Activated CD4-positive, alpha-beta T cell treated with anti-CD3 and anti-CD28 coated beads, Interleukin-2, Interleukin-6, amounts not matched to agents 100 ng/mL and 50 ng/mL, durations not matched to agents 16 hours and 8 hours (primary cell): ENCODE data around the gene C9orf72.

Experiments used
- DNase-seq: peaks from one replicate; pipeline ENCODE4 v3.0.0-alpha.2; 2020

The C9orf72 gene

DNA sequence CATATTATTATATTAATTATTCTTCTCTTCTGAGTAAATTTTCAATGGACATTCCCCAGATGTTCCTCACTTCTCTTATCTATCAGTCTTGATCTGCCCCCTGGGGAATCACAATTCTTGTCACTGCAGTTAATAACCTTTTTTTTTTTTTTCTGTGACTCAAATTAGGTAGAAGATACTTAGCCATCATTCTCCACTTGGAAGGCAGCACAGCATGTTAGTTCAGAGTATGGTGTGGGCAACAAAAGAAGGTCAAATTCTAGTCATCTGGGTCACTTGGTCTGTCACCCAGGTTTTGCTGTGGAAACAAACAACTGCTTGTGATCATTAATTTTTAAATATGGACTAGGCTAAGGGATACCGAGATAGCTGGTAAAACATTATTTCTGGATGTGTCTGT, 35.5 kb downstream of the C9orf72 start:
- DNase-seq = no peak

DNA sequence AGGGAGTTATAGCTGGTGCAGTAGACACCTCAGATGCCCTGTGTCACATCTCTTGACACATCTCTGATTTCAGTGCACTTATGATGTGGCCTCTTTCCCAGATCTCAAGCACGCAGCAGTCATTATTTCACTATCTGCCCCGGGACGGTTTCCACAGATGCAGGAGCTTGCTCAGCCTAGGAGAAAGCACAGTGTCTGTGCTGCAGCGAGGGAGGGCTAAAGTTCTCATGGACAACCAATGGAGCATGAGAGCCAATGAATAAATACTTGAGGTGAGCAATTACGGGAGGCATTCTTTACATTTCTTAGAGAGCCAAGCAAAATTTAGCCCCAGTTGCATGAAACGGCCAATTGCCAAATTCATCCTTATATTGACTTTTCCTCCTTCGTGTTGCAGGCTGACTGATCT, 36.2 kb downstream of the C9orf72 start:
- DNase-seq = no peak

DNA sequence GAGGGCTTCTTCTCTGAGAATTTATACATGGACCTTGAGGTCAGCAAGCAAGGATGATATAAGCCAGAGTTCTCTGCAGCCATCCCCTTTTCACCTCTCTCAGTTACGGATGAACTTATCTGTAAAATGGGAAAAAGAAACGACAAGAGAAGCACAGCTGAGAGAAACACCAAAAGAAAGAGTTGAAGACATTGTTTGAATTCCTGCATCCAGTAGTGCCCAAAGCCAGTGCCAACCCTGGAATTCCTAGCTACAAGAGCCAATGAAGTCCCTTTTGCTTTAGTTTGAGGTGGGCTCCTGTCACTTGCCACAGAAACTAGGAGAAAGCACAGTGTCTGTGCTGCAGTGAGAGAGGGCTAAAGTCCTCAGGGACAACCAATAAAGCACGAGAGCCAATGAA, 37.1 kb downstream of the C9orf72 start:
- no peak for DNase-seq

DNA sequence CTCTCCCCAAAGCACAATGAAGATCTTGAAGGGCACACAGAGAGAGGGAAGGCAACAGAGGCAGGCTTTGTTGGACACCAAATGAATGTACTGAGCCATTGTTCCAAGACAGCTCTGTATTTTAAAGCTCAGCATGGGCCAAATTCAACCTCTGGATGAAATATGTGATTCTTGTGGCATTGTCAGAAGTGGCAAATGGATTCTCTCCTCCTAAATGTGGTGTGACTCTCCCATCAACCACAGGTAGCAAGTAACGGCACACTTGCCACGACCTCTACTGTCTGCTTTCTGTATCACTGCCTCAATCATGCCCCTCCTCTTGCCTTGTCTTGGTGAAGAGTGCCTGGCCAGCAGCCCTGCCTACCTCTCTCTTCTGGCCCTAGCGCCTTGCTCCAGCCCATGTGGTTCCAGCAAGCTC, 37.6 kb downstream of the C9orf72 start:
- DNase-seq = peak; percentile 9

DNA sequence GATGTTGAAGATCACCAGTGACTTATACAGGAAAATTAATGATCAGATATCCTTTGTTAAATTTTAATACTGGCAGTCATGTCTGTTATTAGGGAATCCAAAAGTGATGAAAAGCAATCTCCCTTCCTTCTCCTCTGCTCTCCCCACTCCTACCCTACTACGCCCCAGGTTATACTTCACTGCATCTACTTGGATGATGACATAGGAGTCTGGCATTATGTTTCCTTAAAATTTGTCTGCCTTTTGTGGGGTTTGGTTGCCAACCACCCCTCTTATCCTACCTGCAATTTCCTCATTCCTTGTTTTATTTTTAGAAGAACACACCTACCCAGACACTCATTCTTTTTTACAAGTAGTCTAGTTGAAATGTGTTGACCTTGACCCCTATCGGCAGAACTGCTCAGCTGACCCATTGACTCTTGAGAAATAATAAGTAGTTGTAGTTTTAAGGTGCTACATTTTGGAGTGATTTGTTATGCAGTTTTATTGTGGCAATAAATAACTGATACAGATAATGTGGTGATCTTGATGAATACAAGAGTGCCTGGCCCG, 38.5 kb downstream of the C9orf72 start:
- DNase-seq = no peak

DNA sequence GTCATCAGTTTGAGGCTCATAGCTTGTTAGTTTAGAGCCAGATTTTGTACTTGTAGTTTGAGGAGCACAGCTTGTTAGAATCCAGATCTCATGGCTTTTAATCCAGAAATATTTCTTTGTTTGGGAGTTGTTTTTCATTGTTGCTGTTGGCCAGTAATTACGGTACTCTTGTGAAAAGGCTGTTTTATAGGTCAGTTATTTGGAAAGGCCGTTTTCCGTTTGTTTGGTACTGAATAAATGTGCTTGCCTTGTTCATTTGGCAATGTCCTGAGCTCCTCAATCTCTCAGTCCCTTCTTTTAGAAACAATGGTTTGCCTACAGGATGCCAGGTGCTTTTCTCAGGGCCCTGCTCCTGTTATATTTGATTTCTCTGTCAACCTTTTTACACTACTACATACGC, 39.1 kb downstream of the C9orf72 start:
- no peak for DNase-seq

DNA sequence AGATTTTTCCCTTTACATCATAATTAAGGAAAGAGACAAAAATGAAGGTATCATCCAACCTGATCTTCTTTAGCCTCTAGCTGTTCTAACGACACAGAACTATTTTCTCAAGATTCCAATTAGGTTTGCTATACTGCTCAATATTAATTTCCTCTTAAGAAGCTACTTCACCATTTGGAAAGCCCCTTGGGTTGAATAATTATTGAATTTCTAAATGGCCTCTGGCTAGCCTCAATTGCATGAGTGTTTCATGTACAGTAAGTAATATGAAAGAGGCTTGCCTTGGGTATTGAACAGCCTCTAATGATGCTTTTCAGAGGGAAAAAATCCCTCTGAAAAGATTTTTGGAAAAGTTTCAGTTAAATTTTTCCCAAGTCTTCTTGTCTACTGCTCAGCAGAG, 40.0 kb downstream of the C9orf72 start:
- no peak for DNase-seq

DNA sequence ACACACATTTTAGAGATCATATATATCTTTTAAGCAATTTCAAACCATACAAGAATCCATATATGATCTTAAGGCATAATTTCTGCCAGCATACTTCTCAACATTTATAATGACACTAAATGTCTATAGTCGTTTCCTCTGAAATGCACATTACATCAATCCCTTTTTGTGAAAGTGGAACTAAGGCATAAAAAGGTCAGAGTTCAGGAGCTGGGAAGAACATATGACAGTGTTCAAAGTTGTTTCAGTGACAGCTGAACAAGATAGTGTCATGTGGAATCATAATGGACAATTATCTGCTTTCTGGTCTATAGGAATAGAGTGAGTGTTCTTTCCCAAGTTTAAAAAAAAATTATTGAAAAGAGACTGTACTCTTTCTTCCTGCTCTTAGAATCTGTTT, 41.2 kb downstream of the C9orf72 start:
- DNase-seq = no peak

GRCh38 chr9:27530915-27531755, 42.1 kb downstream of the C9orf72 start:
- DNase-seq = no peak

GRCh38 chr9:27529316-27530278, 43.7 kb downstream of the C9orf72 start, which contains the start of gene MOB3B:
MOB3B (minus strand) TSS chr9:27529814; CDS start chr9:27455550, 74,264 bp downstream.
- DNase-seq = peak; percentile 84

DNA sequence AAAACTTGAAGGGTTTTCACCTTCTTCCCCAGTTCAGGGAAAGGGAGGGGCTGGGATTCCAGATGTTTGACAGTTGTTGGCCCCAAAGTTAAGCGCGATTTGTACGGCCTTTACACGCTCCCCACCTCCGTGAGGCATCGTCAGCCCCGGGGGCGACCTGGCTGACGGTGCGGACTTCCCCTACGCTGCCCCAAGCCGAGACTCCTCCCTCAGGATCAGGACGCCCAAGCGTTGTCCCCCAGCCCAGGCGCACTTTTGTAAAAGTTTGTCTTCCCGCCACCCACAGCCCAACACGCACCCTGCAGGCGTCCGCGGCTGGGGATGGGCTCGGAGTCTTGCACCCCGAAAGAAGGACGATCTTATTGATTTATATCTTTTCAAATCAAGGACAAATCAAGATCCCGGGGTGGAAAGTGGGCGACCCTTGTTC, 44.4 kb downstream of the C9orf72 start:
- DNase-seq = peak; percentile 41

DNA sequence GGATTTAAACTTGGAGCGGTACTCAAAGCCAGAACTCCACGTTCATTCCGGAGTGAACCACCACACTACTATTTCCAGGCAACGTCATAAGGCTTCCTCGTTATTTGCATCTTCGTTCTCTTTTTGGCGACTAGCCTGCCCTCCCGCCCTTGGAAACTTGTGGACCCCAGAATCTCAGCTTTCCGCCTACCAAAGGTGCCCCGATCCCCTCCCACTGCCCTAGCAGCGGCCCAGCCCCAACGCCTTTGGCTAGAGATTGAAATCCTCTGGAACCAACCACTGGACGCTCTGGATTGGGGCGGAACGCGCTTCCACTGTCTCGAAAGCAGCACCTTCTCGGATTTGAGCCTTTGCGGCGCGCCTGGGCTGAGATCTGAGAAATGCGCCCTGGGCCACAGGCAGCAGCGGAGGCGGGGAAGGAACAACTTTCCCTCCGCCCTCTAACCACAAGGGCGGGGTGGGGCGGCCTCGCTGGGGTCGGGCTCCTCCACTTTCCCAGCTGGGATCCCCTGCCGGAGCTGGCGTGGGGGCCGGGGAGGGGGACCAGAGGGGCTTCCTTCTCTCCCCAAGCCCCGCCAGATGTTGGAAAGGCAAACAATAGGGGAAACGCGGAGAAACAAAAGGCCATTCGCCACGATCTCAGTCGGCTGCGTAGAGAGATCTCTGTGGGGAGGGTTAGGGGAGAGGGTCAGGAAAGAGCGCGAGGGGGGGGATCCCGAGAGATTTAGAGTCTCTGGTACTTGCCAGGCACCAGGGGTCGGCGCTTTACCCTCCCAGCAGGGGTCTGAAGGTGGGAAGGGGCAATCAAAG, 45.0 kb downstream of the C9orf72 start:
- DNase-seq = peak; percentile 69

DNA sequence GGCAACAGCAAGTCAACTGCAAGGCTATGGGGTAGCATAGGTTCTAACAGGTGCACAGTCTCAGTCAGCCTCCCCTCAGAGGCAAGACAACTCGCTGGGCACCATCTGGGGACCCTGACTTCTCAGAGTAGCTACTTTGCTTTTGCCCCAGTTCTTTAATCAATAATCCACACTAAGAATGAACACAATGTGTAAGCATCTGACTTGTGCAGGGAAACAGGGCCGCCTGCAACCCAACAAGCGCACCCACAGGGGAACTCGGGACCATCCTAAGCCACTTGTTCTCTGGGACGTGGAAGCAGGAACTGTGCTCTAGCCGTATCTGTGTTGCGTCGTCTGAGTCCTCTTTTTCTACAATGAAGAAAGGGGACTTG, 45.6 kb downstream of the C9orf72 start:
- DNase-seq = no peak

DNA sequence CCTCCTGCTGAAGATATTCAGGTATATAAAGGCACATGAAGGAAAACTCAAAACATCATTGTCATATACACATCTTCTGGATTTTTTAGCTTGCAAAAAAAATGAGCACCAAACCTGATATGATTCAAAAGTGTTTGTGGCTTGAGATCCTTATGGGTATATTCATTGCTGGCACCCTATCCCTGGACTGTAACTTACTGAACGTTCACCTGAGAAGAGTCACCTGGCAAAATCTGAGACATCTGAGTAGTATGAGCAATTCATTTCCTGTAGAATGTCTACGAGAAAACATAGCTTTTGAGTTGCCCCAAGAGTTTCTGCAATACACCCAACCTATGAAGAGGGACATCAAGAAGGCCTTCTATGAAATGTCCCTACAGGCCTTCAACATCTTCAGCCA, 49.0 kb downstream of the C9orf72 start, which contains the start of gene IFNK:
Gene IFNK, plus strand, starts transcription at position 55 of the 400 bp plus-strand sequence. Its CDS starts 47 bp downstream, at position 102.
- no peak for DNase-seq

DNA sequence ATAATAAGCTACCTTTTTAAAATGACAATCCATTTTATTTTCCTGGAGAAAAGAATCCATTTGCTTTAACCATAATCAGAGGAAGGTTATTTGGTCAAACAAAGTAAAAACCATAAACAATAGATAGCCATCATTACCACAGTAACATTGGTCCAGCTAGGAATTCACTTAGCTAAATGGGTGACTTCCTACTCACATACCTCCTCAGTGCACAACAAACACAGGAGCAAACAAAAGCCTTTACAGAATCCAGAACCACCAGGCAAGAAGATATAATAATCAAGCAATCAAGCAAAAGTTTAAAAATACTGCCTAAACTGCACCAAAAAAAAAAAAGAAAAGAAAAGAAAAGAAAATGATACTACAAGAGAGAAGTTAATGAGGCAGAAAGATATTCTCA, 50.1 kb downstream of the C9orf72 start:
- no peak for DNase-seq

GRCh38 chr9:27520986-27521385, 52.3 kb downstream of the C9orf72 start:
- no peak for DNase-seq

GRCh38 chr9:27519466-27520465, 53.5 kb downstream of the C9orf72 start:
- no peak for DNase-seq

GRCh38 chr9:27518809-27519208, 54.5 kb downstream of the C9orf72 start:
- DNase-seq = no peak

GRCh38 chr9:27518006-27518405, 55.3 kb downstream of the C9orf72 start:
- no peak for DNase-seq

GRCh38 chr9:27514551-27514950, 58.7 kb downstream of the C9orf72 start:
- no peak for DNase-seq

DNA sequence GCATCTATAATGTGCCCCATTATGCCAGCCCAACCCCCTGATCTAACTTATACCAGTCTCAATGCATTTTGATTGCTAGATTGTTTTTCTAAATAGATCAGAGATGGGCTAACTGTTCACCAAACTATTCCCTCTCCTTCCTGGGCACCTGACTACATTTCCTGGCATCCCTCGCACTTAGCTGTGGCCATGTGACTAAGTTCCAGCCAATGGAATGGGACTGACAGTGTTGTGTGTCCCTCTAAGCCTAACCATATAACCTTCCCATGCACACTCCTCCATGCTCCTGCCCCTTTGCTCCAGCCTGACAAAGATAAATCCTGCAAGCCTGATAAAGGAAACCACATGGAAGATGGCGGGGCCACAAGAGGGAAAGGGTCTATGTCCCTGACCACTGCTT, 61.5 kb downstream of the C9orf72 start:
- no peak for DNase-seq
